GM08714 (cell line): ENCODE measurements around the gene HGFAC.

Experiments used
- H3K4me3 ChIP-seq: fragments of 200-500 bp; sonication (Bioruptor generic); 2 replicates; pipeline ENCODE4 v1.5.1; 2014; ENCODE audit warnings: mild to moderate bottlenecking, low read length, inconsistent platforms
- ZNF274 ChIP-seq: IDR thresholded peaks from 2 replicates; pipeline ENCODE4 v1.6.1; 2012; ENCODE audit warnings: mild to moderate bottlenecking, low read depth, low read length

Gene HGFAC

DNA sequence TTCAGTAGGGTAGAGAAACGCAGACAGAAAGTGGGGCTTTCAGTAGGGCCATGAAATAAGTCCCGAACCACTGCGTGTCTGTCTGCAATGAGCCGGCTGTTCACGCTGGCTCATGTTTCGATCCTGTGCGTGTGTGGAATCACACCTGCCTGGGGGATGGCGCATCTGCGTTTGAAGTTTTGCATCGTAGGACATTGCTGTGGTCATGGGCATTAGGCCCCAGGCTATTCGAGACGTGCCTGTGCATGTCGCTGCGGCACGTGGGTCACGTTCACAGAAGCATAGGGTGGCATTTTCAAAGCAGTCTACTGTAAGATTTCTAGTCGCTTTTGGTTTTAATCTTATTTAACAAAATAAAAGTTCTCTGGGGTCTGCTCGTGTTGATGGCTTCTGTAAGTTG is 25.5 kb upstream of the HGFAC start:
- no peak for TF ChIP-seq ZNF274
- H3K4me3 ChIP-seq: no peak overlapping the region

GRCh38 chr4:3416821-3417221 is 24.9 kb upstream of the HGFAC start:
- H3K4me3 ChIP-seq: no peak overlapping the region
- TF ChIP-seq ZNF274: no peak

GRCh38 chr4:3417448-3417847 is 24.3 kb upstream of the HGFAC start:
- no peak overlapping the region for H3K4me3 ChIP-seq
- no peak for TF ChIP-seq ZNF274

DNA sequence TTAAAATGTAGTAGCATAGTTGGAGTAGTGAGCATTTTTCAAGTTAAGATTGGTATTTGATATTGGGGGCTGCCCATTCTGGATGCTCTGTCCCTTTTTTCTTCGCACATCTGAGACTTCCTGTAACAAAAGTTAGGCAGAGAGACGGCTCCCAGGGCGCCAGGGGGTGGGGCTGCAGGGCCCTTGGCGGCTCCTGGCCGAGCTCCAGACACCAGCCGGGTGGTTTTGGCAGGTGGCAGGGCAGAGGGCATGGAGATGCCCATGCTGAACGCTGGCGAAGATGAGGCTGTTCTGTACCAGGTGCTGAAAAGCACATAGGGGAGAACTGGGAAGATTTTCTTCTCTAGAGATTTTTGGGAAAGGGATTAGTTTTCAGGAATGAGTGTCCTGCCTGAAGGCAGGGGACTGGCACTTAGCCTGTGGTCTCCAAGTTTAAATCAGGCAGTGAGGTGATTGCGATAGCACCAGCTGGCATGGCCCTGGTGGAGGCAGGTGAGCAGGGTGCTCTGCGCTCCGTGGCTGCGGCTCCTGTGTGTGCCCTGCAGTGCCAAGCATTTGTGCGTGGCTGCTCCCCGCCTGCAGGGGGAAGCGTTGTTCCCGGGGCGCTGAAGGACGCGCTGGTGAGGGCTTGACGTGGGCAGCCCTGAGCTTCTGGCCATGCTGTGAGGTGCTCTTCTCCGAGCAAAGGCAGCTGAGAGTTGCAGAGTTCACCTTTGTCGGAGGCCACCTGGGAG is 23.6 kb upstream of the HGFAC start:
- no peak for TF ChIP-seq ZNF274

DNA sequence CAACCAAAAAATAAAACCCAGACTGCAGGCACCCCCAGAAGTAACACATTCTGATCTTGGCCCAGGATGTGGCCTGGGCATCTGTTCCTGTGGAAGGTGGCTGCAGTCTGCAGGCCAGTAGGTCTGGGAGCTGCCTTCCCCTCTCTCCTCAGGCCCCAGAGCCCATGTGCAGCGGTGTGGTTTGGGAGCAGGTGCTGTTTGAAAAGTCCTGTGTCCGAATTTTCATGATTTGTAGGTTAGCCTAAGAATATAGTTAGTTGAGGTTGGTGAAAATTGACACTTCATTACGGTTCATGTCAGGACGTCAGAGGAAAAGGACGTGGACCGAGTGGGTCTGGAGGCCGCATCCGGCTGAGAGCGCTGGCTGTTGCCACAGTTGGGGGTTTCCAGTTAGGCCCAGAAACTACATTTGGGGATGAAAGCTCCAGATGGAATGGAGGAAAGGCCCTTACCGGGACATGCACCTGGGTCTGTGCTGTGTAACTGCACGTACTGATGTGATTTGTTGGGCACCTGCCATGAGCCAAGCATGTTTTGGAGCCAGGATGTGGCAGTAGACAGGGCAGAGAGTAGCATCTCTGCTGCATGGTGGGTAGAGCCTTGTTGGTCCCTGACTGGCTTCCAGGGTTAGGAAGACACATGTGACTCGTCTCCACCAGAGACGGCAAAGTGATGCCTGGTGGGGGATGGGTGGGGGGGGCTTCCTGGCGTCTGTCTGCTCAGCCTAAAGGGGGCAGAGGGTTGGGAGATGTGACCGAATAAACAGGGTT is 21.7 kb upstream of the HGFAC start:
- no peak overlapping the region for H3K4me3 ChIP-seq
- TF ChIP-seq ZNF274: no peak

More for the DNA sequence above, 23.6 kb upstream of the HGFAC start:
- no peak overlapping the region for H3K4me3 ChIP-seq

GRCh38 chr4:3420606-3420955 is 21.2 kb upstream of the HGFAC start:
- no peak overlapping the region for H3K4me3 ChIP-seq
- no peak for TF ChIP-seq ZNF274

GRCh38 chr4:3420956-3421355 is 20.8 kb upstream of the HGFAC start:
- no peak overlapping the region for H3K4me3 ChIP-seq
- TF ChIP-seq ZNF274: no peak

GRCh38 chr4:3421470-3421869 is 20.3 kb upstream of the HGFAC start:
- no peak for TF ChIP-seq ZNF274
- no peak overlapping the region for H3K4me3 ChIP-seq

DNA sequence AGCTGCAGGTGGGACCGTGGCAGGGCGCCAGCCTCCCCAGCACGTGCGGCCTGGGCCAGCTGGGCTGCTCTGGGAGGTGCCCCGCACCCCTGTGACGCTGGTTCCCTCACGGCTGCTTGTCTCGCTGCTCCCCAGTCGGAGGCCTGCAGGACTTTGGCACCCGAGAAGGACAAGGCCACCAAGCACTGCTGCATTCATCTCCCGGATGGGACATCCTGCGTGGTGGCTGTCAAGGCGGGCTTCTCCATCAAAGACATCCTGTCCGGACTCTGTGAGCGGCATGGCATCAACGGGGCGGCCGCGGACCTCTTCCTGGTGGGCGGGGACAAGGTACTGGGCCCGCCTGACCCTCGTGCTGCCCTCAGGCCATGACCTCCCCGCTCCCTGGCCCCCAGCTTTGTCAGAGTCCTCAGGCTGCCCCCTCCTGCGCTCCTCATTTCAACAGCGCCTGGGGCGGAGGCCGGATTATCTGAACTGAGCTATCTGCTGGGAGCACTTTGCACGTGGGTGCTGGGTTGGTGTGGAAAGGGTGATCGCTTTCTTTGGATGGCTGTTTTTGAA is 19.4 kb upstream of the HGFAC start:
- H3K4me3 ChIP-seq: no peak overlapping the region
- no peak for TF ChIP-seq ZNF274

- no peak for TF ChIP-seq ZNF274
- no peak overlapping the region for H3K4me3 ChIP-seq
Observed at GRCh38 chr4:3422808-3423297, 18.9 kb upstream of the HGFAC start.

- no peak for TF ChIP-seq ZNF274
- no peak overlapping the region for H3K4me3 ChIP-seq
Observed at GRCh38 chr4:3423406-3423805, 18.4 kb upstream of the HGFAC start.

DNA sequence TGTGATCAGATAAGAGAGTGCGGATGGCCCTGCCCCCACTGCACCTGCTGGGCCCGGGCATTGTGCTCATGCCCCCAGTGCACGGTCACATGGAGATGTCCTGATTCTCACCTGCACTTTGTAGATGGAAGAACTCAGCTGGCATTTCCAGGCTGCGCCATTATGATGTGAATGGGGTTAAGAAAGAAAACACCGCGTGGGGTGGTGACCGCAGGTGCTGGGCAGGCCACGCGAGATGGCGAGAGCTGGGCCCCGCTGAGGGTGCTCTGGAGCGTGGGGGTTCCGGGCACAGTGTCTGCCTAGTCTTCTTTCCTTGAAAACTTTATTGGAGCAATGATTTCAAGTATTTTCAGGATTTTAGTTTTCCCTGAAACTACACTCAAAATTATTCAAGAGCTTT is 17.8 kb upstream of the HGFAC start:
- no peak overlapping the region for H3K4me3 ChIP-seq
- no peak for TF ChIP-seq ZNF274

DNA sequence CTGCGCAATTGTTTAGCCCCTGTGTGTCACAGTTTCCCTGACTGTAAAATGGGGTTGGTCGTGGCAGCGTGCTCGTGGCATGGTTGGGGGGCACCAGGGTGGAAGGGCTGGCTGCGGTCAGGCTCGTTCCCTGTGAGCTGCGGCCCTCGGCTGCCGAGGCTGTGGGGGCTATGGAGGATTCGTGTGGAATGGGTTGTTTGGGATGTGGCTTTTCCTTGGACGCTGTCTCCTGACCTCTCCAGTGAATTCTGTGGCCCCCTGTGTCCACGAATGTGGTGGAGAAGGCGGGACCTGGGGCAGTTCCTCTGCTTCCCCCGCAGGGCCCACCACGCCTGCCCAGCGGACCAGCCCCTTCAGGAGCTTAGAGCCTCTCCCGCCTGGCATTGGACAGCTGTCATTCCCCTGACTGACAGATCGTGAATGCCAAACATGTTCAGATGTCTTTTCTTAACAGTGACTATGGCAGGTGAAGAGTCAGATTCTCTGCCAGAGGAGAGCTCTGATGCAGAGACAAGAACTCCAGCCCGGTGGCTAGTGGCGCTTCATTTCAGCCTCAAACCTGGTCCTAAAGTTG is 17.2 kb upstream of the HGFAC start:
- no peak overlapping the region for H3K4me3 ChIP-seq
- no peak for TF ChIP-seq ZNF274

GRCh38 chr4:3426465-3427133 is 15.2 kb upstream of the HGFAC start:
- no peak overlapping the region for H3K4me3 ChIP-seq
- no peak for TF ChIP-seq ZNF274

- no peak for TF ChIP-seq ZNF274
- no peak overlapping the region for H3K4me3 ChIP-seq
Observed at GRCh38 chr4:3427134-3427476, 14.7 kb upstream of the HGFAC start.
